LNCaP clone FGC (cell line): Measurements from ENCODE around the gene ETV6.

Source experiments
- DNase-seq: peaks from one replicate; pipeline ENCODE4 v3.0.0-alpha.2; 2011; ENCODE audit warnings: low read depth
- H3K4me3 ChIP-seq: 2 replicates; pipeline ENCODE4 v1.5.1; 2011; ENCODE audit warnings: mild to moderate bottlenecking, low read depth, low read length, control low read depth
- TF ChIP-seq, protein P1 (sequence below): IDR thresholded peaks from 2 replicates; pipeline ENCODE4 v1.5.1; 2012; ENCODE audit warnings: mild to moderate bottlenecking; ENCODE audit not compliant: control insufficient read depth, insufficient read depth; ENCODE audit errors: extremely low read depth

The ETV6 gene

DNA sequence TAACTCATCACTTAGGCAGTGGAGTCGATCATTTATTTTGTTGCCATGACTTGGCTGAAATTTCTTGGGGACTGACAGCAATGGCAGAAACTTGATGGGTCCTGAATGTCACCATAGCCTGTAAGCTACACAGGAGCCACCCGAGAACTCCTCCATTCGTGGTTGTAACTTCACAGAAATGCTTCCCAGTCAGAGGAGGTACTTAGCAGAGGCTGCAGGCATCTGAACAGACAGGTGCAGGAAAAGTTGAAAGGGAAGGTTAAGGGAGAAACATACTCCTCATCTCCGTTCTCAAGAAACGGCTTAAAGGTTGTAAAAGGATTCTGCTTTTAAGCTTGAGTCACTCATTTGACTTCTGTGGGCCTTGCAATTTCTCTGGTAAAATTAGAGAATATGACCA lies 47.7 kb downstream of the ETV6 start:
- TF ChIP-seq, protein P1, sequence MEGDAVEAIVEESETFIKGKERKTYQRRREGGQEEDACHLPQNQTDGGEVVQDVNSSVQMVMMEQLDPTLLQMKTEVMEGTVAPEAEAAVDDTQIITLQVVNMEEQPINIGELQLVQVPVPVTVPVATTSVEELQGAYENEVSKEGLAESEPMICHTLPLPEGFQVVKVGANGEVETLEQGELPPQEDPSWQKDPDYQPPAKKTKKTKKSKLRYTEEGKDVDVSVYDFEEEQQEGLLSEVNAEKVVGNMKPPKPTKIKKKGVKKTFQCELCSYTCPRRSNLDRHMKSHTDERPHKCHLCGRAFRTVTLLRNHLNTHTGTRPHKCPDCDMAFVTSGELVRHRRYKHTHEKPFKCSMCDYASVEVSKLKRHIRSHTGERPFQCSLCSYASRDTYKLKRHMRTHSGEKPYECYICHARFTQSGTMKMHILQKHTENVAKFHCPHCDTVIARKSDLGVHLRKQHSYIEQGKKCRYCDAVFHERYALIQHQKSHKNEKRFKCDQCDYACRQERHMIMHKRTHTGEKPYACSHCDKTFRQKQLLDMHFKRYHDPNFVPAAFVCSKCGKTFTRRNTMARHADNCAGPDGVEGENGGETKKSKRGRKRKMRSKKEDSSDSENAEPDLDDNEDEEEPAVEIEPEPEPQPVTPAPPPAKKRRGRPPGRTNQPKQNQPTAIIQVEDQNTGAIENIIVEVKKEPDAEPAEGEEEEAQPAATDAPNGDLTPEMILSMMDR = no peak
- no peak for DNase-seq
- no peak overlapping the region for H3K4me3 ChIP-seq

DNA sequence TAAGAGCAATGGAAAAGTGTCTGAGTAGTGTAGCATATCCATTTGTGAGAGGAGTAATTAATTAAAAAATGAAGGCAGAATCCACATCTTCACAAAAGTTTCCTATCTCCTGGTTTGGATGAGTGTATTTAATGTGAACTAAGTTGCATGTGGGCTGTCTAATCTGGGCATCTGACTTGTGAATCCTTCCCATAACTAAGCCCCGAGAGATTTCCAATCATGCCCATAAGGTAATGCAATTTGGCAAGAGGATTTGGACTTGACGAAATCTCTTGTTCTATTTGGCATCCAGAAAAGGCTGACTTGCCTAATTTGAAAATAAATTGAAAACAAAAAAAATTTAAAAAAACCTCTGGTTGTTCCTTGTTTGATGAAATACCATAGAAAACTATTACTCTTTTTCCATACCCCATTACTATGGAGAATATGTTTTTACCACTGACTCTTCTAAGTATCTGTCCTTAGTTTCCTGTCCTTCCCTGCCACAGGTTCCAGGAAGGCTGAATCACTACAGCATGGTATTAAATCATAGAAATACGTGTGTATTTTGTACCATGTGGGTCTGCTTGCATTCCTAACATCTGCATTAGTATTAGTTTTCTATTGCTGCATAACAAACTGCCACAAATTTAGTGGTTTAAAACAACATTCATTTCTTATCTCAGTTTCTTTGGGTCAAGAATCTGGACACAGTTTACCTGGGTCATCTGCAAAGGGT lies 48.4 kb downstream of the ETV6 start:
- TF ChIP-seq, protein P1 = no peak
- H3K4me3 ChIP-seq = no peak overlapping the region
- no peak for DNase-seq

DNA sequence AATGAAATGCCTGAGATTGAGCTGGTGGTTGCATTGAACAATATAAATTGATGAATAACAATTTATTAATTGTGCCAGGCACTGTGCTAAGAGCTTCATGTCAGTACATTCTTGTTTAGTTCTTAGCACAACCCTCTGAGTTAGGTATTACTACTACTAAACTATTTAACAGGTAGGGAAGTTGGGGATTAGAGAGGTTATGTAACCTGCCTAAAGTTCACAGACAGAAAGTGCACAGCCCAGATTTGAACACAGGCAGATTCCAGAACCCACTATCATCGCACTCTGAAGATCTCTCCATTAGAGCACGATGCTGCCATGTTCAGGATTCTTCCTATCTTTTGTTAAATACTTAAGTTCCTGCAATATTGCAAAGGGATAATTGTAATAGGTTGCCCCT lies 49.3 kb downstream of the ETV6 start:
- no peak for DNase-seq
- TF ChIP-seq, protein P1 = no peak

DNA sequence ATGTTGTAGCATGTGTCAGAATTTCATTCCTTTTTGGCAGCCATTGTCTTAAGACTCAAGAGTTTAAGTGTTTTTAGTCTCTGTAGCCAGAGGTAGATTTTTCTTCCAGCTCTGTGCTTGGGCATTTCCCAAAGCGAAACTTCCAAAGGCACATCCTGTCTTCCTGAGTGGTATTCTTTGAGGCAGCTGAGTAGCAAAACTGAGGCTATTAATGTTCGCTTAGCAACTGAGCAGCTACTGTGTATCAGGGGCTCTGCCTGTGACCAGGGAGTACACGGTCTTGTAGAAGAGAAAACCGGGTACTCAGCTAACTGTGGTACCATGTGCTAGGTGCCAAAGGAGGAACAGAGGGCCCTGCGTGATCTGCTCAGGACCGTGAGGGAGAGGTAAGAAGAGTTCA lies 52.0 kb downstream of the ETV6 start:
- DNase-seq = no peak
- no peak overlapping the region for H3K4me3 ChIP-seq
- TF ChIP-seq, protein P1 = no peak

More for the DNA sequence above, 49.3 kb downstream of the ETV6 start:
- no peak overlapping the region for H3K4me3 ChIP-seq

DNA sequence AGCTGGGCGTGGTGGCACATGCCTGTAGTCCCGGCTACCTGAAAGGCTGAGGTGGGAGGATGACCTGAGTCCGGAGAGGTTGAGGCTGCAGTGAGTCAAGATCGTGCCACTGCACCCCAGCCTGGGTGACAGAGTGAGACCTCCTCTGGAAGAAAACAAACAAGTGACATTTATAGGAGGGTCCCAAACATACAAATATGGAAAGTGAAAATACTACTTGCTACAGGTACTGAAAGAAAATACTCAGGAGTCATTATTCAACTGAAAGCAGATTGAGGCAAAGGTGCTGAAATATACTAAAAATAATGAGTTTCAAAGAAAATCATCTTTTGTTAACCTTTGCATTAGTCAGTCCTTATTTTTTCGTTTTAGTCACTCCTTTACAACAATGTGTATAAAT lies 53.5 kb downstream of the ETV6 start:
- DNase-seq = no peak
- H3K4me3 ChIP-seq = no peak overlapping the region
- TF ChIP-seq, protein P1 = no peak

DNA sequence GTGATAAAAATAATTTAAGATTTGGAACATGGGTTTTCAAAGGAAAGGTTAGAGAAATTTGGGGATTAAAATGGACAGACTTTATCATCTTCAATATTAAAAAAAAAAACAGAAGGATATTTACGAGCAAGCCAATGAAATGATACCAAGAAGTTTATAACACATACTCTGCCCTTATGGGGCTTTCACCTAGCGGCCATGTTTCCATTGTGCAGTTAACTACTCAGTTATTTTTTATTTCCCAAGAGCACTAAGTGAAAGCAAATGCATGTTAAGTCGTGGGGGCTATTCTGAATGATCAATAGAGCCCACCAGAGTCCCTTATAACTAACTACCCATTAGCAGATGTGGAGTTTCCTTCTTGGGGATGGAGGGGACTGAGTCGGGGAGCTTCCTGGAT lies 53.9 kb downstream of the ETV6 start:
- TF ChIP-seq, protein P1 = no peak
- DNase-seq = no peak
- no peak overlapping the region for H3K4me3 ChIP-seq

DNA sequence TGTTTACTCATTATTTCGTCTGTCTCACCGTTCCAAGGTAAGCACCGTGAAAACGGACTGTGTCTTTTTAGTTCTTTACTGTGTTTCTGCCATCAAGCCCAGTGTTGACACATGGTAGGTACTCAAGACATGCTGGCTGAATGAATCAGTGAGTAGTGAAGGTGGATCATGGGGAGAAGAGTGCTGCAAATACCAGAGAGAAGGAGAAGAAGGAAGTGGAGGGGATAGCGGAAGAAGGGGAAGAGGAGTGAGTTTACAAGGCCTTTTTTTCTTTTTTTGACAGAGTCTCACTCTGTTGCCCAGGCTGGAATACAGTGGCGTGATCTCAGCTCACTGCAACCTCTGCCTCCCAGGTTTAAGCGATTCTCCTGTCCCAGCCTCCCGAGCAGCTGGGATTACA lies 54.6 kb downstream of the ETV6 start:
- DNase-seq = no peak
- TF ChIP-seq, protein P1 = no peak

More for the DNA sequence above, 54.6 kb downstream of the ETV6 start:
- no peak overlapping the region for H3K4me3 ChIP-seq
